GM12892 (cell line): Measurements from ENCODE around the gene ASTN1.

ENCODE experiments used
- POLR2A ChIP-seq: IDR thresholded peaks from 2 replicates; pipeline ENCODE4 v1.6.1; 2011; ENCODE audit warnings: low read depth, low read length, control low read depth
- POLR2AphosphoS5 ChIP-seq: IDR thresholded peaks from 2 replicates; pipeline ENCODE4 v1.6.1; 2011; ENCODE audit warnings: low read depth, low read length, control low read depth
- TAF1 ChIP-seq: IDR thresholded peaks from 2 replicates; pipeline ENCODE4 v1.6.1; 2011; ENCODE audit warnings: low read depth, mild to moderate bottlenecking, control low read depth, low read length, borderline replicate concordance

DNA sequence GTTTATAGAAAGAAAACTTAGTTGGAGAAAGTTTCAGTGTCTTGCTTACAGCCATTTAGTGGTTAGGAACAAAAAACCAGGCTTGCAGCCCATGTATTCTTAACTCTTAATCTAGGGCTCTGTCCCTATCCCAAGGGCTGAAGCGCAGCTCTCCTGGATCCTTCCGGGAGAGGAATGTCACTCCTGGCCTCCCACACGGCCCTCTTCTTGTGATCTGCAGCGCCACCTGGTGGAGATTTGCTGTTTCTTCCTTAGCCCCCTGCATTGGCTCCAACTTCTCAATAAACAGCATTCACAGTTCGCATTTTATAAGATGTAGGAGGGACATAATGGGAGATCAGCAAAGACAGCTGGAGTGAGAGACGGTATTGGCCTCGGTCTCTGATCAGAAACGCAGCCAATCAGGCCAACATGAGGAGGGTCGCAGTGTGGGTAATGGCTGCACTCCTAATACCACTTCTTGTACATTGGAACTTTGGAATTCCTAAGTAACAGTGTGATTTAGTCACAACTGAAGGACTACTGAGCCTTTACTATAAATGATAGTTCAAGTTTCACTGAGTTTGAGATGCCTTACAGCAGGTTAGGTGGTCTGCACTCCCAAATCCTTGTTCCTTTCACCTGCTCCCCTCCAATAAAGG is 283.4 kb downstream of the ASTN1 start:
- no peak for TF ChIP-seq POLR2AphosphoS5
- no peak for TF ChIP-seq POLR2A
- TF ChIP-seq TAF1, result no peak
